IPS-20b (cell line): ENCODE measurements around the gene SYNPO.

ENCODE experiments used
- H3K27ac ChIP-seq: one replicate; pipeline ENCODE4 v1.5.1; 2013; ENCODE audit warnings: low read length
- H3K27me3 ChIP-seq: 2 replicates; pipeline ENCODE4 v1.6.1; 2013; ENCODE audit warnings: mild to moderate bottlenecking, low read length, inconsistent platforms; ENCODE audit not compliant: insufficient read depth
- H3K36me3 ChIP-seq: 2 replicates; pipeline ENCODE4 v1.6.1; 2013; ENCODE audit warnings: low read depth, mild to moderate bottlenecking, inconsistent platforms, low read length, moderate library complexity; ENCODE audit not compliant: insufficient read depth
- H3K4me1 ChIP-seq: 2 replicates; pipeline ENCODE4 v1.6.1; 2013; ENCODE audit warnings: mild to moderate bottlenecking, control low read depth, inconsistent platforms, low read length, moderate library complexity; ENCODE audit not compliant: insufficient read depth
- H3K4me3 ChIP-seq: 2 replicates; pipeline ENCODE4 v1.5.1; 2013; ENCODE audit warnings: mild to moderate bottlenecking, low read length, inconsistent platforms
- H3K9ac ChIP-seq: 2 replicates; pipeline ENCODE4 v1.6.1; 2013; ENCODE audit warnings: low read depth, mild to moderate bottlenecking, inconsistent platforms, low read length, moderate library complexity
- H3K9me3 ChIP-seq: 2 replicates; pipeline ENCODE4 v1.6.1; 2013; ENCODE audit warnings: mild to moderate bottlenecking, low read depth, low read length, inconsistent platforms; ENCODE audit not compliant: insufficient read depth

Gene SYNPO

GRCh38 chr5:150639377-150639692, 1.1 kb upstream of the SYNPO start:
- Histone ChIP-seq H3K4me3 (no peak overlapping the region), H3K4me1 (peaks cover 10% of the 10 kb centered on the region), H3K36me3 (no peaks in the 10 kb centered on the region), H3K27ac (no peak overlapping the region), H3K27me3 (no peaks in the 10 kb centered on the region), H3K9ac (no peak overlapping the region), H3K9me3 (no peaks in the 10 kb centered on the region)

GRCh38 chr5:150639751-150640150, 709 bp upstream of the SYNPO start:
- no peaks in the 10 kb centered on the region for H3K27me3 ChIP-seq
- H3K9me3 ChIP-seq = no peaks in the 10 kb centered on the region
- H3K9ac ChIP-seq = no peak overlapping the region
- H3K4me3 ChIP-seq = no peak overlapping the region
- H3K36me3 ChIP-seq = no peaks in the 10 kb centered on the region
- H3K4me1 ChIP-seq = peaks cover 11% of the 10 kb centered on the region
- H3K27ac ChIP-seq = no peak overlapping the region

- no peaks in the 10 kb centered on the region for H3K27me3 ChIP-seq
- H3K36me3 ChIP-seq = no peaks in the 10 kb centered on the region
- no peak overlapping the region for H3K27ac ChIP-seq
- no peak overlapping the region for H3K9ac ChIP-seq
- H3K9me3 ChIP-seq = no peaks in the 10 kb centered on the region
- H3K4me1 ChIP-seq = peaks cover 17% of the 10 kb centered on the region
- H3K4me3 ChIP-seq = no peak overlapping the region
Observed at GRCh38 chr5:150641006-150641570, 628 bp downstream of the SYNPO start.

- Histone ChIP-seq H3K9ac (no peak overlapping the region), H3K27ac (no peak overlapping the region), H3K4me3 (no peak overlapping the region), H3K27me3 (no peaks in the 10 kb centered on the region), H3K36me3 (no peaks in the 10 kb centered on the region), H3K4me1 (peaks cover 17% of the 10 kb centered on the region), H3K9me3 (no peaks in the 10 kb centered on the region)
Observed at GRCh38 chr5:150641824-150642566, 1.5 kb downstream of the SYNPO start.

DNA sequence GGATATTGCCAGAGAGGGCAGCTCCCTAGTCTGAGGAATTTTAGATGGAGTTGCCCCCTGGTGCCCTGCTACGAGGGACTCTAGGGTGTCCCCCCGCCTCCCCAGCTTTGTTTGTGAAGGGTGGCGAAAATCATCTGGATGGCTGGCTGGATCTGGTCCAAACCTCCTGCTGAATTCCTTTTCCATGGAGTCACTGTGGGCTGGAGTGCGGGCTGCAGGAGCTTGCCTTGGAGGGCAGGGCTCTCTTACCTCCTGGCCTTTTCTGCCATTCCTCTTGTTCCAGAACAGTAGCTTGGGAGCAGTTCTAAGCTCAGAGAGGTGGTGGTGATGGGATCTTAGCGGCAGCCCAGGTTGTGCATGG, 2.1 kb downstream of the SYNPO start:
- no peaks in the 10 kb centered on the region for H3K9me3 ChIP-seq
- no peaks in the 10 kb centered on the region for H3K27me3 ChIP-seq
- no peak overlapping the region for H3K4me3 ChIP-seq
- H3K4me1 ChIP-seq = peaks cover 17% of the 10 kb centered on the region
- H3K36me3 ChIP-seq = no peaks in the 10 kb centered on the region
- H3K27ac ChIP-seq = no peak overlapping the region
- no peak overlapping the region for H3K9ac ChIP-seq

DNA sequence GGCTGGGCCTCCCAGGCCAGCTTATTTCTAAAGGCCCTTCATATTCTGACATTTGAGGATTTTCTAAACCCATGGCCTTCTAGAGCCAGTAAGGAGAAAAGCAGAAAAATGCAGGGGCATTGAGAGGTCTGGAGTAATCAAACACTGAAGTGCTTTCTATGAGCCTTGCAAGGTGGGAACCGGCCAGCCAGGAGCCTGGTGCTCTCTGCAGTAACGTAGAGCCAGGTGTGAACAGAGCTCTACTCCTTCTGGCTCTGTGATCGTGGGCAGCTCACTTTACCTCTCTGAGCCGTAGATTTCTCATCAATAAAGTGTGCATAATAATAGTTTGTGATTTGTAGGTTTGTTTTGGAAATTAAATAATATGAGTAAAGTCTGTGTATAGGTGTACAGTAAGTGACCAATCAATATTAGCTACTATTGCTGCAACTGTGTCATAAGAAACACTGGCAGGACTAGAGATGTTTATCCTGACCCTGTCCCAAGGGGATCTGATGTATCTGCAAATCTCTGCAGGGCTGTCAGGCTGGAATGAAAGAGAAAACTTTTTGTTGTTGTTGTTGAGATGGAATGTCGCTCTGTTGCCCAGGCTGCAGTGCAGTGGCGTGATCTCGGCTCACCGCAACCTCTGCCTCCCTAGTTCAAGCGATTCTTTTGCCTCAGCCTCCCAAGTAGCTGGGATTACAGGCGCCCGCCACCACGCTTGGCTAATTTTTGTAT, 2.7 kb downstream of the SYNPO start:
- peaks cover 17% of the 10 kb centered on the region for H3K4me1 ChIP-seq

DNA sequence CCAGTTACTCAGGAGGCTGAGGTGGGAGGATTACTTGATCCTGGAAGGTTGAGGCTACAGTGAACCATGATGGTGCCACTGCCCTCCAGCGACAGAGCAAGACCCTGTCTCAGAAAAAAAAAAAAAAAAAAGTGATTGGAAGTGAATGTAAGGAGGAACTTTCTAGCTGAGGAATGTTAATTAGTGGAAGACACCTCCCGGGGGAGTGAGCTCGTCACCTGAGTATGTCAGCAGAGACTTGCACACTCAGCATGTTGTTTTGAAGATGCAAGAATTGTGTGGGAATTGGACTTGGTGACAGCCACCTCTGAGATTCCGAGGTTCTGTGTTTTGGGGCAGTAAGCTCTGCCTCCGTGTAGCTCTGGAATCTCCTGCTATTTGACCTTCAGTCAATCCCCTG, 3.6 kb downstream of the SYNPO start:
- Histone ChIP-seq H3K27ac (no peak overlapping the region), H3K4me1 (peaks cover 14% of the 10 kb centered on the region), H3K36me3 (no peaks in the 10 kb centered on the region), H3K27me3 (no peaks in the 10 kb centered on the region), H3K9ac (no peak overlapping the region), H3K9me3 (no peaks in the 10 kb centered on the region), H3K4me3 (no peak overlapping the region)

More for the DNA sequence above, 2.7 kb downstream of the SYNPO start:
- Histone ChIP-seq H3K27me3 (no peaks in the 10 kb centered on the region), H3K36me3 (no peaks in the 10 kb centered on the region), H3K27ac (no peak overlapping the region), H3K4me3 (no peak overlapping the region), H3K9me3 (no peaks in the 10 kb centered on the region), H3K9ac (no peak overlapping the region)

GRCh38 chr5:150644514-150644913, 4.1 kb downstream of the SYNPO start:
- H3K27me3 ChIP-seq = no peaks in the 10 kb centered on the region
- H3K36me3 ChIP-seq = no peaks in the 10 kb centered on the region
- H3K9ac ChIP-seq = no peak overlapping the region
- no peaks in the 10 kb centered on the region for H3K9me3 ChIP-seq
- no peak overlapping the region for H3K27ac ChIP-seq
- peaks cover 14% of the 10 kb centered on the region for H3K4me1 ChIP-seq
- no peak overlapping the region for H3K4me3 ChIP-seq

DNA sequence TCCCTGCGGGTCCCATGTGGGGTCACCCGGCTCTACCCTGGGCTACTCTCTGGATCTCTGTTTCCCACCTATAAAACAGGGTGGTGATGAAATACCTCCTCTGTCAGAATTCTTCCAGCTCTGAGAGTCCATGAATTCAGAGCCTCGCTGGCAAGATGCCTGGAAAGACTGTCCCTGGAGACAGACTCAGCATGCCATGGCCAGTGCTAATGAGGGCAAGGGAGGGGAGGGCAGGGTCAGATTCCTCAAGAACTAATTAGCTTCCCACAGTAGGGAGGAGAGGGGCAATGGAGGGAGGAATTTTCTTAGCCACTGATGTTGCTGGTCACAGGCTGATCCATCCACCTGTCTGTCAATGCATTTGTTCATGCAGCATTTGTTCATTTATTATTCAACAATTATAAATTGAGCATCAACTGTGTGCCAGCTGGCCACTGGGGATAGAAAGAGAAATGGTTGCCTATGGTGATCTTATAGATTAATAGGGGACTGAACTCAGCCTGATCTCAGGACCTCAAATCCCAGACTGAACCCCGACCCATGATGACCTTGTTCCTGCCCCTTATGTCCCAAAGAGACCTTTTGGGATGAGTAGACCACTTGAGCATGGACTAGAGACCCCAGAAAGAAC, 4.7 kb downstream of the SYNPO start:
- H3K4me3 ChIP-seq = no peak overlapping the region
- no peak overlapping the region for H3K27ac ChIP-seq
- no peaks in the 10 kb centered on the region for H3K9me3 ChIP-seq
- peaks cover 14% of the 10 kb centered on the region for H3K4me1 ChIP-seq
- H3K36me3 ChIP-seq = no peaks in the 10 kb centered on the region
- H3K27me3 ChIP-seq = no peaks in the 10 kb centered on the region
- H3K9ac ChIP-seq = no peak overlapping the region; the same call in 1 of the 2 replicates

DNA sequence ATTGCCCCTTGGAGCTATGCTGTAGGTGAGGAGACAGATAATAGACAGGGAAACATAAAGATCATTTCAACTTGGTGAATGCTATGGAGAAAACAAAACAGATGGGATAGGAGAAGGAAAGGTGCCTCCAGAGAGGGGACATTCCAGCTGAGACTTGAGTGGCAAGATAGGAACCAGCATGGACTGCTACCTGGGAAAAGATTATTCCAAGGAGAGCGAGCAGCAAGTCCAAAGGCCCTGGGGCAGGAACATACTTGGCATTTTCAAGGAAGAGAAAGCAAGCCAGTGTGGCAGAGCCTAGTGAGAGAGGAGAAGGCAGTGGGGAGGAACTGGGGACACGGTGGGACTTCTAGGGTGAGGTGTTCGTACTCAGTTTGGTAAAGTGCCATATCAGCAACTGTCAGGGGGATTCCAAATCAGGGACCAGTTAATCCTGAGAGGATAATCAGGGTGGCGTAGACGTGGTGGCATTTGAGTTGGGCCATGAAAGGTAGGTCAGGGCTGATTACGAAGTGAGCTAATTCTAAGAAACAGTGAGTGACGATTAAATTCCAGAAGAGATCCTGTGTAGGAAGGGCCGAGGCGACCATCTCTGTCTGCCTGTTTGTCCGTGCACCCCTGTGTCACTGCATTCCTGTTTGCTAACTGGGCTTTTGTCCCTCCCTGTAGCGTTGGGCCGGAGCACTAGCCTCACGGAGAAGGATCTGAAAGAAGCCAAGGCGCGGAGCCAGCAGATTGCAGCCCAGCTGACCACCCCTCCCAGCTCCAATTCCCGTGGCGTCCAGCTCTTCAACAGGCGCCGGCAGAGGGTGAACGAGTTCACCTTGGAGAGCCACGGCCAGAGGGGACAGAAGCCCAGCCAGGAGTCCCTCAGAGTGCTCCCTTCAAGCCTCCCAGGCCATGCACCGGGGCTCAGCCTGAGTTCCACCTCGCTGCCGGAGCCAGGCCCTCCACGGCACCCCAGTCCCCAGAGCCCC, 7.1 kb downstream of the SYNPO start:
- H3K36me3 ChIP-seq = no peaks in the 10 kb centered on the region
- H3K4me3 ChIP-seq = no peak overlapping the region
- H3K27me3 ChIP-seq = no peaks in the 10 kb centered on the region
- peaks cover 15% of the 10 kb centered on the region for H3K4me1 ChIP-seq
- H3K27ac ChIP-seq = no peak overlapping the region
- no peaks in the 10 kb centered on the region for H3K9me3 ChIP-seq
- H3K9ac ChIP-seq = no peak overlapping the region
